SK-N-MC (cell line): ENCODE results near the gene ZNF296.
"Not testable (repeated sequence)": the region's sequence is repeated elsewhere in the genome, so short reads cannot be mapped to it uniquely, and the experiment has no call there.

Source experiments
- DNase-seq: peaks from one replicate; pipeline ENCODE4 v3.0.0-alpha.2; 2011; ENCODE audit warnings: low read depth, low spot score
- H3K27ac ChIP-seq: fragments of 200-600 bp; sonication (generic); 2 replicates; pipeline ENCODE4 v1.5.1; 2016; ENCODE audit warnings: mixed run types
- H3K36me3 ChIP-seq: fragments of 200-600 bp; sonication (generic); 2 replicates; pipeline ENCODE4 v1.6.1; 2017; ENCODE audit warnings: antibody characterized with exemption, low read length, mixed read lengths; ENCODE audit not compliant: insufficient read depth
- H3K4me3 ChIP-seq: fragments of 200-600 bp; sonication (generic); 2 replicates; pipeline ENCODE4 v1.5.1; 2016
- H3K9ac ChIP-seq: fragments of 200-600 bp; sonication (generic); 2 replicates; pipeline ENCODE4 v1.8.0; 2017; ENCODE audit warnings: mixed run types, mixed read lengths; ENCODE audit not compliant: insufficient read length
- H3K9me3 ChIP-seq: fragments of 200-600 bp; sonication (generic); 2 replicates; pipeline ENCODE4 v1.6.1; 2017; ENCODE audit warnings: low read depth, mild to moderate bottlenecking, antibody characterized with exemption, low read length, moderate library complexity, mixed read lengths
- EZH2 ChIP-seq: fragments of 200-600 bp; sonication (generic); IDR thresholded peaks from one replicate; pipeline ENCODE4 v1.6.1; 2017; ENCODE audit warnings: antibody characterized with exemption
- FOXP2 ChIP-seq: optimal IDR thresholded peaks from 2 replicates; pipeline ENCODE3; 2011; ENCODE audit warnings: mild to moderate bottlenecking, moderate library complexity; ENCODE audit not compliant: insufficient read depth; ENCODE audit errors: extremely low read length, control extremely low read depth
- POLR2AphosphoS5 ChIP-seq: IDR thresholded peaks from 2 replicates; pipeline ENCODE4 v1.6.1; 2012; ENCODE audit warnings: mild to moderate bottlenecking, low read depth, low read length, borderline replicate concordance

The ZNF296 gene

GRCh38 chr19:45118106-45118505 is 41.8 kb upstream of the ZNF296 start:
- no peak overlapping the region for H3K27ac ChIP-seq
- TF ChIP-seq FOXP2, result no peak
- DNase-seq, result no peak
- no peaks in the 10 kb centered on the region for H3K9me3 ChIP-seq
- H3K36me3 ChIP-seq, result no peaks in the 10 kb centered on the region
- H3K4me3 ChIP-seq, result no peak overlapping the region
- H3K9ac ChIP-seq, result no peak overlapping the region

GRCh38 chr19:45117671-45118070 is 41.4 kb upstream of the ZNF296 start:
- no peak overlapping the region for H3K9ac ChIP-seq
- H3K36me3 ChIP-seq, result no peaks in the 10 kb centered on the region
- DNase-seq, result no peak
- no peaks in the 10 kb centered on the region for H3K9me3 ChIP-seq
- no peak overlapping the region for H3K27ac ChIP-seq
- no peak for TF ChIP-seq FOXP2
- TF ChIP-seq POLR2AphosphoS5, result no peak
- no peak for TF ChIP-seq EZH2
- no peak overlapping the region for H3K4me3 ChIP-seq

GRCh38 chr19:45117167-45117594 is 40.9 kb upstream of the ZNF296 start:
- Histone ChIP-seq H3K9ac (no peak overlapping the region), H3K9me3 (no peaks in the 10 kb centered on the region), H3K36me3 (no peaks in the 10 kb centered on the region), H3K27ac (no peak overlapping the region), H3K4me3 (no peak overlapping the region)
- no peak for DNase-seq
- no peak for TF ChIP-seq POLR2AphosphoS5
- TF ChIP-seq FOXP2, result no peak
- TF ChIP-seq EZH2, result no peak

- Histone ChIP-seq H3K9ac (no peak overlapping the region), H3K27ac (no peak overlapping the region), H3K4me3 (no peak overlapping the region), H3K9me3 (no peaks in the 10 kb centered on the region), H3K36me3 (no peaks in the 10 kb centered on the region)
- TF ChIP-seq EZH2 (no peak), POLR2AphosphoS5 (no peak), FOXP2 (no peak)
- no peak for DNase-seq
These were observed 39.7 kb upstream of the ZNF296 start for GRCh38 chr19:45115809-45116615.

- no peak for TF ChIP-seq POLR2AphosphoS5
- no peak for TF ChIP-seq FOXP2
- TF ChIP-seq EZH2, result no peak
- Histone ChIP-seq H3K9ac (no peak overlapping the region), H3K27ac (no peak overlapping the region), H3K36me3 (no peaks in the 10 kb centered on the region), H3K4me3 (no peak overlapping the region), H3K9me3 (no peaks in the 10 kb centered on the region)
- no peak for DNase-seq
These were observed 37.8 kb upstream of the ZNF296 start for GRCh38 chr19:45114116-45114515.

GRCh38 chr19:45113628-45114027 is 37.4 kb upstream of the ZNF296 start:
- TF ChIP-seq FOXP2 (no peak), POLR2AphosphoS5 (no peak), EZH2 (no peak)
- H3K36me3 ChIP-seq, result no peaks in the 10 kb centered on the region
- DNase-seq, result no peak
- no peak overlapping the region for H3K4me3 ChIP-seq
- no peaks in the 10 kb centered on the region for H3K9me3 ChIP-seq
- H3K9ac ChIP-seq, result no peak overlapping the region
- H3K27ac ChIP-seq, result no peak overlapping the region

- no peaks in the 10 kb centered on the region for H3K36me3 ChIP-seq
- no peak overlapping the region for H3K9ac ChIP-seq
- TF ChIP-seq FOXP2 (no peak), POLR2AphosphoS5 (no peak), EZH2 (no peak)
- H3K4me3 ChIP-seq, result no peak overlapping the region
- no peak overlapping the region for H3K27ac ChIP-seq
- no peak for DNase-seq
- no peaks in the 10 kb centered on the region for H3K9me3 ChIP-seq
These were observed 36.0 kb upstream of the ZNF296 start for GRCh38 chr19:45112111-45112827.

- DNase-seq, result no peak
- Histone ChIP-seq H3K4me3 (no peak overlapping the region), H3K27ac (no peak overlapping the region), H3K36me3 (no peaks in the 10 kb centered on the region), H3K9me3 (no peaks in the 10 kb centered on the region), H3K9ac (no peak overlapping the region)
- TF ChIP-seq EZH2 (no peak), POLR2AphosphoS5 (no peak), FOXP2 (no peak)
These were observed 34.6 kb upstream of the ZNF296 start for GRCh38 chr19:45110851-45111266.

- Histone ChIP-seq H3K4me3 (no peak overlapping the region), H3K9me3 (no peaks in the 10 kb centered on the region), H3K27ac (no peak overlapping the region), H3K9ac (no peak overlapping the region), H3K36me3 (no peaks in the 10 kb centered on the region)
- no peak for DNase-seq
- no peak for TF ChIP-seq POLR2AphosphoS5
- TF ChIP-seq EZH2, result no peak
- TF ChIP-seq FOXP2, result no peak
These were observed 31.4 kb upstream of the ZNF296 start for GRCh38 chr19:45107621-45108150.

GRCh38 chr19:45106363-45106762 is 30.1 kb upstream of the ZNF296 start:
- not testable (repeated sequence) for H3K36me3 ChIP-seq, H3K9me3 ChIP-seq, H3K4me3 ChIP-seq, H3K9ac ChIP-seq, H3K27ac ChIP-seq, DNase-seq
